DND-41 (cell line): ENCODE data around the gene PPFIBP1.
"Not testable (repeated sequence)": the region's sequence is repeated elsewhere in the genome, so short reads cannot be mapped to it uniquely, and the experiment has no call there.

Experiments used
- ATAC-seq: fragments of 200-7000 bp; cut with Tn5 transposase; 3 replicates; pipeline ENCODE4 v1.9.1; 2021; ENCODE audit warnings: low read depth; ENCODE audit not compliant: insufficient read depth
- DNase-seq: peaks from one replicate; pipeline ENCODE4 v3.0.0-alpha.2; 2020
- H2AFZ ChIP-seq: 2 replicates; pipeline ENCODE4 v1.6.0; 2012; ENCODE audit warnings: low read depth, low read length
- H3K27ac ChIP-seq: 2 replicates; pipeline ENCODE4 v1.5.1; 2012; ENCODE audit warnings: low read length, inconsistent platforms
- H3K27me3 ChIP-seq: fragments of 200-600 bp; sonication (generic); 2 replicates; pipeline ENCODE4 v1.6.0; 2012; ENCODE audit warnings: low read length, mild to moderate bottlenecking, inconsistent platforms; ENCODE audit not compliant: insufficient read depth, poor library complexity
- H3K36me3 ChIP-seq: 2 replicates; pipeline ENCODE4 v1.5.1; 2012; ENCODE audit warnings: low read length, inconsistent platforms; ENCODE audit not compliant: insufficient read depth
- H3K4me1 ChIP-seq: 2 replicates; pipeline ENCODE4 v1.5.1; 2012; ENCODE audit warnings: mild to moderate bottlenecking, low read length; ENCODE audit not compliant: insufficient read depth
- H3K4me2 ChIP-seq: 2 replicates; pipeline ENCODE4 v1.6.0; 2012; ENCODE audit warnings: mild to moderate bottlenecking, moderate library complexity, low read length, inconsistent platforms; ENCODE audit not compliant: insufficient read depth
- H3K4me3 ChIP-seq, 2 experiments: fragments of 200-600 bp in 1 of 2; shearing (Covaris generic) in 1 of 2; 2 replicates each; pipeline ENCODE4 v1.5.1; 2012 to 2016; ENCODE audit warnings: inconsistent platforms in 2 of 2, low read length in 2 of 2, mild to moderate bottlenecking in 2 of 2, low read depth in 1 of 2, moderate library complexity in 1 of 2
- H3K79me2 ChIP-seq: 2 replicates; pipeline ENCODE4 v1.6.0; 2012; ENCODE audit warnings: low read length, inconsistent platforms; ENCODE audit not compliant: insufficient read depth
- H3K9ac ChIP-seq: 2 replicates; pipeline ENCODE4 v1.6.0; 2012; ENCODE audit warnings: low read depth, mild to moderate bottlenecking, inconsistent platforms, low read length, moderate library complexity
- H3K9me3 ChIP-seq: 2 replicates; pipeline ENCODE4 v1.5.1; 2012; ENCODE audit warnings: low read length, moderate library complexity, mild to moderate bottlenecking, inconsistent platforms; ENCODE audit not compliant: insufficient read depth, severe bottlenecking
- H4K20me1 ChIP-seq: 2 replicates; pipeline ENCODE4 v1.6.0; 2012; ENCODE audit warnings: low read length; ENCODE audit not compliant: insufficient read depth
- CTCF ChIP-seq: IDR thresholded peaks from 2 replicates; pipeline ENCODE4 v1.5.1; 2012; ENCODE audit warnings: borderline replicate concordance, low read length, moderate library complexity, mild to moderate bottlenecking; ENCODE audit not compliant: poor library complexity, severe bottlenecking; ENCODE audit errors: extremely low read depth
- EZH2 ChIP-seq: IDR thresholded peaks from 3 replicates; pipeline ENCODE4 v1.6.1; 2012; ENCODE audit warnings: borderline replicate concordance, low read depth, mild to moderate bottlenecking, moderate library complexity, low read length, inconsistent platforms; ENCODE audit not compliant: severe bottlenecking

The PPFIBP1 gene

GRCh38 chr12:27542628-27543027 lies 18.6 kb downstream of the PPFIBP1 start:
- DNase-seq: no peak
- Histone ChIP-seq H2AFZ (no peak overlapping the region), H3K36me3 (no peaks in the 10 kb centered on the region), H3K79me2 (no peaks in the 10 kb centered on the region), H4K20me1 (no peaks in the 10 kb centered on the region), H3K4me1 (no peaks in the 10 kb centered on the region), H3K27me3 (no peaks in the 10 kb centered on the region), H3K4me2 (no peak overlapping the region), H3K9me3 (no peaks in the 10 kb centered on the region), H3K9ac (no peak overlapping the region), H3K27ac (no peak overlapping the region), H3K4me3 (no peak overlapping the region)
- TF ChIP-seq EZH2 (no peak), CTCF (no peak)
- ATAC-seq: no peak

- not testable (repeated sequence) for H3K9me3 ChIP-seq, H2AFZ ChIP-seq, H3K27me3 ChIP-seq, ATAC-seq, H3K27ac ChIP-seq, H3K36me3 ChIP-seq, H3K79me2 ChIP-seq, DNase-seq, H3K4me2 ChIP-seq, H3K4me1 ChIP-seq, H4K20me1 ChIP-seq, H3K9ac ChIP-seq, H3K4me3 ChIP-seq
Observed at GRCh38 chr12:27544858-27545257, 20.9 kb downstream of the PPFIBP1 start.

GRCh38 chr12:27545665-27546064 lies 21.7 kb downstream of the PPFIBP1 start:
- H3K79me2 ChIP-seq: no peaks in the 10 kb centered on the region
- no peak overlapping the region for H3K9ac ChIP-seq

GRCh38 chr12:27547592-27547991 lies 23.6 kb downstream of the PPFIBP1 start:
- Histone ChIP-seq H3K79me2 (no peaks in the 10 kb centered on the region), H3K36me3 (no peaks in the 10 kb centered on the region), H3K9me3 (no peaks in the 10 kb centered on the region), H2AFZ (no peak overlapping the region), H3K4me1 (no peaks in the 10 kb centered on the region), H3K27ac (no peak overlapping the region), H4K20me1 (no peaks in the 10 kb centered on the region), H3K9ac (no peak overlapping the region), H3K4me2 (no peak overlapping the region), H3K27me3 (no peaks in the 10 kb centered on the region), H3K4me3 (no peak overlapping the region)
- DNase-seq (no peak), ATAC-seq (no peak)
- TF ChIP-seq EZH2: no peak

More at GRCh38 chr12:27545665-27546064, 21.7 kb downstream of the PPFIBP1 start:
- no peak for ATAC-seq
- H3K9me3 ChIP-seq: no peaks in the 10 kb centered on the region
- no peak overlapping the region for H3K4me3 ChIP-seq
- H2AFZ ChIP-seq: no peak overlapping the region
- no peak overlapping the region for H3K27ac ChIP-seq
- no peaks in the 10 kb centered on the region for H3K4me1 ChIP-seq
- no peaks in the 10 kb centered on the region for H3K27me3 ChIP-seq
- H4K20me1 ChIP-seq: no peaks in the 10 kb centered on the region
- no peak for DNase-seq
- TF ChIP-seq EZH2 (no peak), CTCF (no peak)
- no peak overlapping the region for H3K4me2 ChIP-seq
- H3K36me3 ChIP-seq: no peaks in the 10 kb centered on the region
